OCI-LY1 (cell line): ENCODE data around the gene NOM1.
A peak's percentile ranks its signal among the peaks of the same experiment; 100 is the strongest.

ENCODE experiments used
- H2AFZ ChIP-seq: fragments of 200-600 bp; sonication (generic), shearing (Covaris generic); 2 replicates; pipeline ENCODE4 v1.6.0; 2014; ENCODE audit warnings: antibody characterized with exemption, mild to moderate bottlenecking, low read length
- H3F3A ChIP-seq: fragments of 200-600 bp; sonication (generic), shearing (Covaris generic); 2 replicates; pipeline ENCODE4 v1.6.0; 2014; ENCODE audit warnings: mild to moderate bottlenecking, antibody characterized with exemption, low read length, moderate library complexity; ENCODE audit not compliant: insufficient read depth
- H3K27ac ChIP-seq: fragments of 200-600 bp; sonication (generic); 2 replicates; pipeline ENCODE4 v1.5.1; 2014; ENCODE audit warnings: low read length, mixed run types, mild to moderate bottlenecking, low read depth; ENCODE audit not compliant: poor library complexity, severe bottlenecking
- H3K27me3 ChIP-seq: fragments of 200-600 bp; sonication (generic); 2 replicates; pipeline ENCODE4 v1.6.0; 2014; ENCODE audit warnings: antibody characterized with exemption, mild to moderate bottlenecking, low read length, moderate library complexity; ENCODE audit not compliant: insufficient read depth
- H3K36me3 ChIP-seq: fragments of 200-600 bp; sonication (generic); 2 replicates; pipeline ENCODE4 v1.6.1; 2014; ENCODE audit warnings: mild to moderate bottlenecking, antibody characterized with exemption, low read length, moderate library complexity, mixed read lengths; ENCODE audit not compliant: insufficient read depth
- H3K4me1 ChIP-seq: fragments of 200-600 bp; sonication (generic); 2 replicates; pipeline ENCODE4 v1.5.1; 2014; ENCODE audit warnings: mild to moderate bottlenecking, low read length, moderate library complexity; ENCODE audit not compliant: insufficient read depth, severe bottlenecking
- H3K4me2 ChIP-seq: fragments of 200-600 bp; sonication (generic), shearing (Covaris generic); 2 replicates; pipeline ENCODE4 v1.6.1; 2014; ENCODE audit warnings: low read length
- H3K4me3 ChIP-seq: fragments of 200-600 bp; sonication (generic); 2 replicates; pipeline ENCODE4 v1.5.1; 2014; ENCODE audit warnings: low read length, low read depth, mild to moderate bottlenecking, mixed read lengths; ENCODE audit not compliant: poor library complexity, severe bottlenecking
- H3K79me2 ChIP-seq: fragments of 200-600 bp; shearing (Covaris generic); 2 replicates; pipeline ENCODE4 v1.6.1; 2016; ENCODE audit warnings: mixed run types, low read length, mixed read lengths; ENCODE audit not compliant: insufficient read depth
- H3K9ac ChIP-seq: fragments of 200-600 bp; sonication (generic), shearing (Covaris generic); 2 replicates; pipeline ENCODE4 v1.6.1; 2014; ENCODE audit warnings: mild to moderate bottlenecking, low read length, mixed read lengths
- H3K9me2 ChIP-seq: fragments of 200-600 bp; sonication (generic), shearing (Covaris generic); 2 replicates; pipeline ENCODE4 v1.6.1; 2014; ENCODE audit warnings: low read depth, mild to moderate bottlenecking, low read length, mixed read lengths
- H3K9me3 ChIP-seq: fragments of 200-600 bp; shearing (Covaris generic); 2 replicates; pipeline ENCODE4 v1.6.1; 2014; ENCODE audit warnings: low read length, mixed read lengths
- H4K20me1 ChIP-seq: fragments of 200-600 bp; sonication (generic), shearing (Covaris generic); 2 replicates; pipeline ENCODE4 v1.6.0; 2016; ENCODE audit warnings: mild to moderate bottlenecking, low read length; ENCODE audit not compliant: insufficient read depth
- CTCF ChIP-seq: fragments of 200-600 bp; sonication (generic), shearing (Covaris generic); IDR thresholded peaks from 2 replicates; pipeline ENCODE4 v1.5.1; 2017; ENCODE audit warnings: mild to moderate bottlenecking, antibody characterized with exemption, low read length, moderate library complexity, mixed read lengths
- EZH2 ChIP-seq: fragments of 200-600 bp; sonication (generic), shearing (Covaris generic); IDR thresholded peaks from 2 replicates; pipeline ENCODE4 v1.8.0; 2017; ENCODE audit warnings: borderline replicate concordance, mixed run types, mild to moderate bottlenecking, antibody characterized with exemption, low read length, moderate library complexity, mixed read lengths

The NOM1 gene

DNA sequence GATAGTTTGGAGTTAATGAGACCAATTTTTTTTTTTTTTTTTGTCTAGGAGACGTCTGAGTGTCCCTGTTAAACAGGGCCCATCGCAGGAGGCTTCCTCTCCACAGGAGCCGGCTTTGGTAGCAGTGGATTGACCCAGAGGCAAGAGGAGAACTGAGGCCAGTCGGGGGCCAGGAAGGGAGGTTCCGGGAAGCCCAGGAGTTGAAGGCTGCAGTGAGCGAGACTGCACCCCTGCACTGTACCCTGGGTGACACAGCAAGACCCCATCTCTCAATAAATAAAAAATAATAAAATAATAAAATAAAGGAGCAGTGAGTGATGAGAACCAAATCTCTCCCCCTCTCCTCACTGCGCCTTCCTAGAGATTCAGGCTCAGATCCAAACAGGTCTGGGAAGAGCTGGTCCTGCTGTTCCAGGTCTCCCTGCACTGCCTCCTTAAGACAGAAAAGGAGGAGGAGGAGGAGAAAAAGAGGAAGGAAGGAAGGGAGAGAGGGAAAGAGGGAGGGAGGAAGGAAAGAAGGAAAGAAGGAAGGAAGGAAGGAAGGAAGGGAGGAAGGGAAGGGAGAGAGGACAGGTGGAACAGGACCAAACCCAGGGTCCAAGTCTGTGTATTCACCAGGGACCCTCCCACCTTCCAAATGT is 57.4 kb downstream of the NOM1 start:
- Histone ChIP-seq H3K4me2 (no peak overlapping the region), H4K20me1 (no peaks in the 10 kb centered on the region), H3K4me1 (peaks cover 18% of the 10 kb centered on the region), H3K36me3 (no peaks in the 10 kb centered on the region), H3K27ac (no peak overlapping the region), H3F3A (no peaks in the 10 kb centered on the region), H3K9me2 (no peaks in the 10 kb centered on the region), H3K9me3 (no peaks in the 10 kb centered on the region), H3K4me3 (no peak overlapping the region), H3K27me3 (peaks cover 11% of the 10 kb centered on the region), H3K9ac (no peak overlapping the region), H2AFZ (no peak overlapping the region), H3K79me2 (no peaks in the 10 kb centered on the region)
- TF ChIP-seq EZH2 (no peak), CTCF (no peak)

- H3K4me3 ChIP-seq, result no peak overlapping the region
- H3K9ac ChIP-seq, result no peak overlapping the region
- H3K4me1 ChIP-seq, result peaks cover 18% of the 10 kb centered on the region
- no peak overlapping the region for H3K27ac ChIP-seq
- no peaks in the 10 kb centered on the region for H4K20me1 ChIP-seq
- no peak overlapping the region for H2AFZ ChIP-seq
- no peaks in the 10 kb centered on the region for H3K36me3 ChIP-seq
- no peak overlapping the region for H3K4me2 ChIP-seq
- H3K9me2 ChIP-seq, result no peaks in the 10 kb centered on the region
- H3K9me3 ChIP-seq, result no peaks in the 10 kb centered on the region
- H3K79me2 ChIP-seq, result no peaks in the 10 kb centered on the region
- no peaks in the 10 kb centered on the region for H3F3A ChIP-seq
- H3K27me3 ChIP-seq, result peaks cover 5% of the 10 kb centered on the region
- TF ChIP-seq CTCF, result no peak
- no peak for TF ChIP-seq EZH2
Observed at GRCh38 chr7:157007470-157008066, 58.1 kb downstream of the NOM1 start.

DNA sequence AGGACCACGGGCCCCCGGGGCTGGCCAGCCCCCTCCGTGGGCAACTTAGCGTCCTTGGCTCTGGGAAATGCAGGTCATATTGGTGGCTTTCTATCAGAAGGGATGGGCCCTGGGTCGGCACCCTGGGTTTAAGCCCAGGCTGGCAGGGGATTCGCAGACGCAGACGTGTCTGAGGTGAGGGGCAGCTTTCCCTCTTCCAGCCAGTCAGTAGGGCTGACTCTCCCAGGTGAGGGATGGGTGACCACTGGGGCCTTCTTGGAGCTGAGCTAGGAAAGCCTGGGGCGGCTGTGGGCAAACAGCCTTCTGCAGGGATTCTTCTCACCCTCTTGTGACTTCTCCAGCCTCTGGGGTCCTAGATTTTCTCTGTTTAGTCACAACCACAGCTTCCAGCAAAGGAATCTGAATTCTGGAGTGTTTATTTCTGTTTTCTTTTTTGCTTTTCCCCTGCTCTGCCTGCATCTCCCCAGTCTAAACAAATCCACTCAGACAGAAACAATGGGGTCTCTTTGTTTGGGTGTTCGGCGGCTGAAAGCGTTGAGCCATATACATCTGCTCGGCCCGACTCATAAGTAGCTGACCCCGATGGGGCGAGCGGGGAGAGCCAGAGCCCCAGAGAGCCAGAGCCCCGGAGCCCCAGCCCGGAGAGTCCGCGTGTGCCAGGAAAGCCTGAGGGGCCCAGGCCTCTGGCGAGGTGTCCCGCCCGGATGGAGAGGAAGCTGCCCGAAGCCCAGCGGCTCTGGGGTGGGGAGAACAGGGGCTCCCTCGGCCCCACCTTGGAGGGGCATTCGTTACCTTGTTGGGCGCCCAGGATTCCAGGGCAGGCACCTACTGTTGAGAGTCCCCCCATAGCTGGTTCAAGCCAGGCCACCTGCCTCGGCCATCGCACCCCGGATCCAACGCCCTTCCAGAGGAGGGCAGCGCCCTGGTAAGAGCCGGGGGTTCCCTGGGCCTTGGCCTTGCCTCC is 59.0 kb downstream of the NOM1 start:
- Histone ChIP-seq H3K4me2 (peak overlapping the region; percentile 67; the same call in 1 of the 2 replicates), H3K9ac (no peak overlapping the region), H3K27me3 (peaks cover 5% of the 10 kb centered on the region; the same call in 1 of the 2 replicates), H3F3A (no peaks in the 10 kb centered on the region), H3K36me3 (no peaks in the 10 kb centered on the region), H3K79me2 (no peaks in the 10 kb centered on the region), H3K4me3 (peak overlapping the region; percentile 48), H4K20me1 (no peaks in the 10 kb centered on the region), H2AFZ (no peak overlapping the region), H3K27ac (no peak overlapping the region), H3K4me1 (peaks cover 18% of the 10 kb centered on the region), H3K9me2 (no peaks in the 10 kb centered on the region), H3K9me3 (no peaks in the 10 kb centered on the region)
- no peak for TF ChIP-seq CTCF
- TF ChIP-seq EZH2, result no peak
